Measurements from ENCODE around the gene PDCD7. TPM values are rescaled to one million over a fixed set of nuclear protein-coding genes. Genes with fewer than 3 reads are reported as not detected.

The PDCD7 gene
- total and polyA plus RNA-seq, 2 of the 4 experiments (the other 2 are of a cell fraction) = 4.7 to 12.3 TPM

GRCh38 chr15:65102912-65103311 lies 30.7 kb downstream of the PDCD7 start:
- Histone ChIP-seq H2BK20ac (ENCODE audit: low read depth, low read length) (no peak overlapping the region), H3K14ac (replicated peaks; ENCODE audit: low read depth, low read length) (no peak overlapping the region), H3K56ac (ENCODE audit: extremely low read depth, insufficient read depth, low read length) (no peak overlapping the region), H2AFZ (replicated peaks; ENCODE audit: low read length, poor library complexity) (no peak overlapping the region), H3K4me3 (ENCODE audit: insufficient read depth, low read depth, low read length) (no peak overlapping the region), H4K8ac (ENCODE audit: low read depth in 2 of 2, low read length in 2 of 2) (no peak overlapping the region), H4K91ac (ENCODE audit: insufficient read depth, low read depth, low read length) (no peak overlapping the region), H3K4me1 (ENCODE audit: control insufficient read depth, insufficient read depth, low read length) (no peaks in the 10 kb centered on the region), H3K27ac (ENCODE audit: insufficient read depth, low read length) (no peak overlapping the region), H2BK5ac (ENCODE audit: low read depth, low read length, poor library complexity, severe bottlenecking) (no peak overlapping the region), H2AK5ac (ENCODE audit: low read depth, low read length) (no peak overlapping the region), H3K18ac (ENCODE audit: low read depth, low read length) (no peak overlapping the region), H3K4me2 (ENCODE audit: low read depth, low read length) (no peak overlapping the region), H4K20me1 (ENCODE audit: insufficient read depth, low read length) (no peaks in the 10 kb centered on the region; the same call in 1 of the 2 replicates), H2AK9ac (replicated peaks; ENCODE audit: low read depth, low read length, poor library complexity) (no peak overlapping the region), H3K9me3 (ENCODE audit: control insufficient read depth, insufficient read depth, low read length) (no peaks in the 10 kb centered on the region), H3K27me3 (ENCODE audit: control insufficient read depth, insufficient read depth, low read length) (no peaks in the 10 kb centered on the region), H2BK15ac (ENCODE audit: low read depth, low read length) (no peak overlapping the region), H3K36me3 (ENCODE audit: control insufficient read depth, insufficient read depth, low read length) (peaks cover 40% of the 10 kb centered on the region), H3K9ac (ENCODE audit: low read depth, low read length) (no peak overlapping the region), H3K79me1 (ENCODE audit: low read depth in 1 of 2, low read length in 2 of 2) (no peaks in the 10 kb centered on the region; a peak in 1 of 4 replicates), H3K23ac (ENCODE audit: low read depth, low read length) (no peak overlapping the region), H4K5ac (ENCODE audit: low read depth, low read length) (no peak overlapping the region), H2BK120ac (ENCODE audit: low read depth, low read length) (no peak overlapping the region), H3K4ac (ENCODE audit: low read depth, low read length) (no peak overlapping the region), H3K9me1 (ENCODE audit: insufficient read depth, low read length) (no peaks in the 10 kb centered on the region)
- intact Hi-C loops (cut with micrococcal nuclease) (no loop called here), dilution Hi-C loops (cut with HindIII; ENCODE audit: low sequenced_read_pairs, unreplicated experiment) (no loop called here), in situ Hi-C loops (cut with MboI; ENCODE audit: low sequenced_read_pairs) (no loop called here)
- CTCF ChIA-PET = interaction anchor here (0.5 to 2.5 kb wide), 3 partner anchors 48 to 58 kb away, joined by 3 to 26 read pairs (median 3); no protein-coding TSS in a partner anchor
- DNase-seq = no peak
- POLR2A ChIA-PET (ENCODE audit: unreplicated experiment) = no interaction called here
- TF ChIP-seq POLR2A (IDR thresholded peaks at IDR 0.05; ENCODE audit: low read depth, low read length) (no peak), SMC3 (IDR thresholded peaks at IDR 0.05; ENCODE audit: low read depth, low read length) (no peak), CEBPB (IDR thresholded peaks at IDR 0.05; ENCODE audit: low read depth, low read length) (no peak), MXI1 (IDR thresholded peaks at IDR 0.05; ENCODE audit: borderline replicate concordance, low read depth, low read length) (no peak), BHLHE40 (IDR thresholded peaks at IDR 0.05; ENCODE audit: low read depth, low read length) (no peak), RAD21 (IDR thresholded peaks at IDR 0.05; ENCODE audit: low read length) (no peak), ELK1 (IDR thresholded peaks at IDR 0.05; ENCODE audit: borderline replicate concordance, low read depth, low read length) (no peak), RCOR1 (IDR thresholded peaks at IDR 0.05; ENCODE audit: insufficient replicate concordance, low read length) (no peak), CHD1 (IDR thresholded peaks at IDR 0.05; ENCODE audit: low read depth, low read length) (no peak), NFE2L2 (IDR thresholded peaks at IDR 0.05; ENCODE audit: low read depth, low read length) (no peak)
- no CpG with 5 or more reads among the region's 3 CpGs for WGBS, 2 experiments (ENCODE audit: extremely low coverage in 2 of 2, insufficient read length in 1 of 2)
- ATAC-seq (ENCODE audit: low read depth) = no peak
- no TSS peak for BruUV-seq (replicated peaks)
